D721Med (cell line): ENCODE data around the gene B3GNT4.
"Not testable (repeated sequence)": the region's sequence is repeated elsewhere in the genome, so short reads cannot be mapped to it uniquely, and the experiment has no call there.

Source experiments
- DNase-seq: peaks from one replicate; pipeline ENCODE4 v3.0.0; 2011; ENCODE audit warnings: low spot score; ENCODE audit not compliant: insufficient read length
- FAIRE-seq: peaks from 2 replicates; lab custom pipeline; 2011; peaks lifted over from hg19 to GRCh38; lab: Jason Lieb, UNC
- CTCF ChIP-seq: IDR thresholded peaks from 2 replicates; pipeline ENCODE4 v1.5.1; 2012; ENCODE audit warnings: mild to moderate bottlenecking, control low read depth; ENCODE audit not compliant: insufficient read depth; ENCODE audit errors: missing control alignments

Gene B3GNT4

GRCh38 chr12:122200541-122201175 lies 2.9 kb upstream of the B3GNT4 start:
- FAIRE-seq (no peak), DNase-seq (no peak)
- no peak for TF ChIP-seq CTCF

- TF ChIP-seq CTCF, result no peak
- DNase-seq, result no peak
- no peak for FAIRE-seq
Observed at GRCh38 chr12:122201381-122201780, 2.1 kb upstream of the B3GNT4 start.

DNA sequence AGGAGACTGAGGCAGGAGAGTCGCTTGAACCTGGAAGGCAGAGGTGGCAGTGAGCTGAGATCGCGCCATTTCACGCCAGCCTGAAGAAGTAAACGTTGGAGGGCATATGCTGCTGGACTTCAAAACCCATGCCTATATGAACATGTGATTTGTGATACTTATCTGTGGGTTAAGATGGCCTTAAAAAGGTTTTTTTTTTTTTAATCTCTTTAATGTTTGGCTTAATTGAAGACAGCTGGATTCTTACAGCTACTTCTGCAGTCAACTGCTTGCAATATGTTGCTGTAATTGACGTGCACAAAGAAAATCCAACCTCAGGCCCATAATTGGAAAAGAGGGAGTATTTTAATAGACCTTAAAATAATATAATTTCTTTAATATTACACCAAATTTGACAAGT lies 1.5 kb upstream of the B3GNT4 start:
- DNase-seq, result no peak
- FAIRE-seq, result no peak
- TF ChIP-seq CTCF, result no peak

- DNase-seq, FAIRE-seq: not testable (repeated sequence)
Observed at GRCh38 chr12:122202811-122203210, 698 bp upstream of the B3GNT4 start.

DNA sequence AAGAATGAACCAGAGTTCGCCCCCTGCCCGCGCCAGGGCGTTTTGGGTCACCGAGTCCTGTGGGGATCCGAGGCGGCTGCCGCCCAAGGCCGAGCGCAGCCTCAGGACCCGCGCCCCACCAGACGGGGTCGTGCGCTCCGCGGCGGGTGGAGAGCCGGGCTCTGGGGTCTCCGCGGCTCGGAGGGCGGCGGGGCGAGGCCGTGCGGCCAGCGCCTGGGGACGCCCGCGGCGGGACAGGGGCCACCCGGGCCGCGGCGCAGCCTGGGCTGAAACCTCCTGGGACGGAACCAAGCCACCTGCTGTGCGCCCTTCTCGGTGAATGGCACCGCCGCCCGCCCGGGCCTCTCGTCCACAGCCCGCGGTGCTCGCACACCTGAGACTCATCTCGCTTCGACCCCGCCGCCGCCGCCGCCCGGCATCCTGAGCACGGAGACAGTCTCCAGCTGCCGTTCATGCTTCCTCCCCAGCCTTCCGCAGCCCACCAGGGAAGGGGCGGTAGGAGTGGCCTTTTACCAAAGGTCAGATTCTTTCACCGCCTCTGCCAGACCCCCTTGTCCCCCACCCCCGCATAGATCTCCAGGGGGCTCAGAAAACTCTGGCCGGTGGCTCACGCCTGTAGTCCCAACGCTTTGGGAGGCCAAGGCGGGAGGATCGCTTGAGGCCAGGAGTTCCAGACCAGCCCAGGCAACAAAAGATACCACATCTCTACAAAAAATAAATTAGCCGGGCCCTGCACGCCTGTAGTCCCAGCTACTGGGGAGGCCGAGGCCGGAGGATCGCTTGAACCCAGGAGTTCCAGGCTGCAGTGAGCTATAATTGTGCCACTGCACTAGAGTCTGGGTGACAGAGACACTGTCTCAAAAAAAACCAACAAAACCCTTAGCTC lies 901 bp downstream of the B3GNT4 start:
- DNase-seq, result no peak
- FAIRE-seq, result no peak
- no peak for TF ChIP-seq CTCF

- no peak for DNase-seq
- TF ChIP-seq CTCF, result no peak
- FAIRE-seq, result no peak
Observed at GRCh38 chr12:122205053-122205925, 1.8 kb downstream of the B3GNT4 start.
